HFFc6 (cell line): Measurements from ENCODE around the gene PSG6. TPM values are rescaled to one million over a fixed set of nuclear protein-coding genes. Genes with fewer than 3 reads are reported as not detected.
A peak's percentile ranks its signal among the peaks of the same experiment; 100 is the strongest.
"Not testable (repeated sequence)": the region's sequence is repeated elsewhere in the genome, so short reads cannot be mapped to it uniquely, and the experiment has no call there.

Experiments used
- DNase-seq: peaks from one replicate; pipeline ENCODE4 v3.0.0-alpha.2; 2018
- H3K27ac Mint-ChIP-seq: 2 replicates; pipeline ENCODE4 v1.8.0; 2020; ENCODE audit warnings: mild to moderate bottlenecking, mixed read lengths
- H3K27me3 Mint-ChIP-seq: 2 replicates; pipeline ENCODE4 v1.8.0; 2021; ENCODE audit warnings: mild to moderate bottlenecking, moderate library complexity, mixed read lengths; ENCODE audit not compliant: insufficient read depth
- H3K36me3 Mint-ChIP-seq: 2 replicates; pipeline ENCODE4 v1.8.0; 2021; ENCODE audit warnings: low read depth, mixed read lengths
- H3K4me1 Mint-ChIP-seq: 2 replicates; pipeline ENCODE4 v1.8.0; 2020; ENCODE audit warnings: low read depth, mixed read lengths
- H3K4me3 Mint-ChIP-seq: 2 replicates; pipeline ENCODE4 v1.8.0; 2020; ENCODE audit warnings: mild to moderate bottlenecking, moderate library complexity, mixed read lengths
- H3K9me3 Mint-ChIP-seq: 2 replicates; pipeline ENCODE4 v1.8.0; 2020; ENCODE audit warnings: mild to moderate bottlenecking, mixed read lengths
- total RNA-seq, 6 experiments: library from RNA; stranded (reverse); fragmentation: NEBNext Ultra II Directional; extraction: Animal tissue kit (Norgen Biotek cat#: 25700); gene quantifications; 2 replicates in 1 of 6; 3 replicates in 5 of 6; pipeline ENCODE4 v1.2.3, GENCODE V29; 2021
- TF ChIP-seq, protein P1 (sequence below): fragments of 200-600 bp; sonication (generic); IDR thresholded peaks from 2 replicates; pipeline ENCODE4 v1.5.0; 2021; ENCODE audit warnings: antibody characterized with exemption, mild to moderate bottlenecking

The PSG6 gene
- total RNA-seq, 6 experiments from 2014 or later = 0.31 to 1.1 (median 0.99) TPM

DNA sequence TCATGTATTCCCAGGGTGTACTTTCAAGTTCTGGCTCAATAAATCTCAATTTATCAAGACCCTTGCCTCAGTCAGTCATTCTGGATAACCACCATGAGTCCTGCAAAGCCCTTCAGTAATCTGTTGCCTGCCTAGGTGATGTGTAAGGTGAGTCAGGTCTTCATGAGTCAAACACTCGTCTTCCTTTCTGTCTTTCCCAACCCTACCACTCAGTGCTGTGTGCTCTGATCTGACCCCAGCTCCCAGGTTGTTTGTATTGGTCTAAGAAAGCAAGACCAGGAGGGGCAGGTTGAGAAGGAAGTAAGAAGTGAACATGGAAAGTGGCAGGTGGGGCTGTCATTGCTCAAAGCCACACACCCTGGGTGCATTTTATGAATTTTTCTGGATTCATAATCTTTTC lies 20.0 kb downstream of the PSG6 start:
- not testable (repeated sequence) for H3K4me3 Mint-ChIP-seq, H3K27me3 Mint-ChIP-seq, DNase-seq
- Mint-ChIP-seq H3K27ac (peak overlapping the region; percentile 95), H3K9me3 (peaks cover 24% of the 10 kb centered on the region), H3K4me1 (peaks cover 66% of the 10 kb centered on the region), H3K36me3 (peaks cover 38% of the 10 kb centered on the region)

DNA sequence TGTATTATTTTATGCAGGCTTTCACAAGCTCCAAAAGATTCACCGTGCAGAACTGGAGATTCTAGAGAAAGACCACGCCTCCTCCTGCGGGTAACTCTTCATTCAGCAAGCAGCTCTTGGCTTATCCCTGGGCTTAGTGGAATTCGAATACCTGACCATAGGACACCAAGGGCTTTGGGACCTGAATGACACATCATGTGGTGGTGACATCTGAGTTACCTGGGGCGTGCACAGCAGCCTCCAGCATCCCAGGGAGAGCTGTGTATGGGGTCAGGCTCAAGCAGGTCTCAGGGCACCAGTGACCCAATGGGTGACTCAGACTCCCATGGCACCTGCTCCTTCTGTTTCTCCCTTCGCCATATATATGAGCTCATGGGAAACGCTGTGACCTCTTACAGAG lies 27.2 kb downstream of the PSG6 start:
- H3K9me3 Mint-ChIP-seq = peaks cover 26% of the 10 kb centered on the region
- not testable (repeated sequence) for DNase-seq, H3K4me3 Mint-ChIP-seq, H3K27ac Mint-ChIP-seq, H3K27me3 Mint-ChIP-seq
- peaks cover 51% of the 10 kb centered on the region for H3K4me1 Mint-ChIP-seq
- H3K36me3 Mint-ChIP-seq = peaks cover 38% of the 10 kb centered on the region

DNA sequence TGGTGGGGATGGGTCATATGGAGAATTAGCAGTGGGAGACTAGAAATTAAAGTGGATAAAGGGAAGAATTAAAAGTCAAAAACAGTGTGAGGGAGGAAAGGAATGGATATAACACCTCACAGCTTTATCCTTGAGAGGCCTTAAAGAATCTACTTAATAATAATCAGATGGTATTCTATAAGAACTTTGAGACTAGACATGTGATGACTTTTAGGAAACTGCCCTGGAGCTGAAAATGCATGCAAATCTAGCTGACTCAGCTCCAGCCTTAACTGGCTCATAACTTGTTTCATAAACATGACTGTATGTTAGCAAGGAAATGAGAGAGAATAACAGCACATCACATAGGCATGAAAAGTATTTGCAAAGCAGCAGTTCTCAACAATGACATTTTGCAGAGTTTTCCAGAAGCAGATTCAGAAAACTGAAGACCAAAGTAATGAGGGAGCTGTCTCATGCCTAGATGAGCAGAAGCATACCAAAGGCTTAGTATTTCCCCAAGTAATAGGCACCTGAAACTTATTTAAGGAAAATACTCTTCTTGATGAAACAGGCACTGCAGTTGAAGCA lies 29.7 kb downstream of the PSG6 start:
- Mint-ChIP-seq H3K27ac (peak overlapping the region; percentile 91), H3K4me1 (peaks cover 66% of the 10 kb centered on the region)

DNA sequence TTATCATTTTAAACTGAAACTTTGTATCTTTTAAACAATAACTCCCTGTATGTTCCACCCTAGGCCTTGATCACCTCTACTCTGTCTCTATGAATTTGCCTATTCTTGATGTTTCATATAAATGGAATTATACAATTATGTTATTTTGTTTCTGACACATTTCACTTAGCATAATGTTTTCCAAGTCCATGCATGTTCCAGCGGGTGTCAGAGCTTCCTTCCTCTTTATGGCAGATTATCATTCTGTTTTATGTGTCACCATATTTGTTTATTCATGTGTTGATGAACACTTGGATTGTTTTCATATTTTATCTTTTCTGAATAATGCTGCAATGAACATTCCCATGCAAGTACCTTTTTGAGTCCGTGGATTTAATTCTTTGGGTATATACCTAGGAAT lies 35.0 kb downstream of the PSG6 start:
- H3K4me1 Mint-ChIP-seq = peaks cover 89% of the 10 kb centered on the region

More for the DNA sequence above, 29.7 kb downstream of the PSG6 start:
- not testable (repeated sequence) for H3K4me3 Mint-ChIP-seq, H3K27me3 Mint-ChIP-seq
- H3K9me3 Mint-ChIP-seq = peaks cover 20% of the 10 kb centered on the region
- peak; percentile 76 for DNase-seq
- H3K36me3 Mint-ChIP-seq = peaks cover 29% of the 10 kb centered on the region

DNA sequence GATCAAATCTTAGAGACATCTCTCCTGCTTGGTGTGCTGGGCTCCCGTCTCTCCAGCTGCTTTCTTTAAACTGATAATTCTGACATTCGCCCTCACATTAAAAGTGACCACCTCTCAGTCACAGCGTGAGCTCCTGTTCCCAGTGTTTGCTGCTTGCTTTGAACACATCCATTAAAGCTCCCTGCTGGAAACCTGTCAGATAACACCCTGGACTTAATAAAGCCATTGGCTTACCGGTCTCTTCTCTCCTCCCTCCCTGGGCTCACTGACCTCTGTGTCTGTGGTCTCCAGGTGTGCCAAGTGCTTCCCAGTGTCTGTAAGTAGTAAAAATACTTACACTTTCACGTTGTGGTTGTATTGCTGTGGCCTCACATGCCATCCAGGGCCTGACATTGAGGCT lies 35.7 kb downstream of the PSG6 start:
- H3K27me3 Mint-ChIP-seq, DNase-seq, H3K4me3 Mint-ChIP-seq, H3K9me3 Mint-ChIP-seq: not testable (repeated sequence)
- peaks cover 89% of the 10 kb centered on the region for H3K4me1 Mint-ChIP-seq
- H3K27ac Mint-ChIP-seq = peak overlapping the region; percentile 50
- peaks cover 21% of the 10 kb centered on the region for H3K36me3 Mint-ChIP-seq

More for the DNA sequence above, 35.0 kb downstream of the PSG6 start:
- not testable (repeated sequence) for H3K4me3 Mint-ChIP-seq, H3K27ac Mint-ChIP-seq, H3K27me3 Mint-ChIP-seq, DNase-seq, H3K9me3 Mint-ChIP-seq
- H3K36me3 Mint-ChIP-seq = peaks cover 21% of the 10 kb centered on the region

DNA sequence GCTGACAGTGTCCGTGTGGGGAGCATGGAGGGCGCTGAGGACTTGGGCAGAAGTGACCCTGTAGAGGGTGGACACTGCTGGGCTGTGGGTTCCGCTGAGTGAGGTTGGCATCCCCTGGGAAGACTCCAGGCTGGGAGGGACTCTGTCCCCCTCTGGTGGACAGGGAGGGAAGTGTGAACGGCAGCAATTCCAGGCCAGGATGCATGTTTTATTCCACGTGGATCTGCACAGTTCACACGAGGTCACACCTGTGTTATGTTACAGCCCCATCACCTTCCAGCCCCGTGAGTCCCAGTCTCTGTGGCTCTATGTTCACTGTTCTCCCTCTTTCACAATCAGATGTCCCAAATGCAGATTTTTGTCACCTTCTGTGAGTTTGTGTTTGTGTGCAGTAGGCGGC lies 36.4 kb downstream of the PSG6 start:
- H3K4me1 Mint-ChIP-seq = peaks cover 89% of the 10 kb centered on the region
- H3K27ac Mint-ChIP-seq = peak overlapping the region; percentile 59
- H3K4me3 Mint-ChIP-seq, H3K9me3 Mint-ChIP-seq, DNase-seq, H3K27me3 Mint-ChIP-seq: not testable (repeated sequence)
- TF ChIP-seq, protein P1, sequence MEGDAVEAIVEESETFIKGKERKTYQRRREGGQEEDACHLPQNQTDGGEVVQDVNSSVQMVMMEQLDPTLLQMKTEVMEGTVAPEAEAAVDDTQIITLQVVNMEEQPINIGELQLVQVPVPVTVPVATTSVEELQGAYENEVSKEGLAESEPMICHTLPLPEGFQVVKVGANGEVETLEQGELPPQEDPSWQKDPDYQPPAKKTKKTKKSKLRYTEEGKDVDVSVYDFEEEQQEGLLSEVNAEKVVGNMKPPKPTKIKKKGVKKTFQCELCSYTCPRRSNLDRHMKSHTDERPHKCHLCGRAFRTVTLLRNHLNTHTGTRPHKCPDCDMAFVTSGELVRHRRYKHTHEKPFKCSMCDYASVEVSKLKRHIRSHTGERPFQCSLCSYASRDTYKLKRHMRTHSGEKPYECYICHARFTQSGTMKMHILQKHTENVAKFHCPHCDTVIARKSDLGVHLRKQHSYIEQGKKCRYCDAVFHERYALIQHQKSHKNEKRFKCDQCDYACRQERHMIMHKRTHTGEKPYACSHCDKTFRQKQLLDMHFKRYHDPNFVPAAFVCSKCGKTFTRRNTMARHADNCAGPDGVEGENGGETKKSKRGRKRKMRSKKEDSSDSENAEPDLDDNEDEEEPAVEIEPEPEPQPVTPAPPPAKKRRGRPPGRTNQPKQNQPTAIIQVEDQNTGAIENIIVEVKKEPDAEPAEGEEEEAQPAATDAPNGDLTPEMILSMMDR = peak; percentile 76
- peaks cover 21% of the 10 kb centered on the region for H3K36me3 Mint-ChIP-seq

DNA sequence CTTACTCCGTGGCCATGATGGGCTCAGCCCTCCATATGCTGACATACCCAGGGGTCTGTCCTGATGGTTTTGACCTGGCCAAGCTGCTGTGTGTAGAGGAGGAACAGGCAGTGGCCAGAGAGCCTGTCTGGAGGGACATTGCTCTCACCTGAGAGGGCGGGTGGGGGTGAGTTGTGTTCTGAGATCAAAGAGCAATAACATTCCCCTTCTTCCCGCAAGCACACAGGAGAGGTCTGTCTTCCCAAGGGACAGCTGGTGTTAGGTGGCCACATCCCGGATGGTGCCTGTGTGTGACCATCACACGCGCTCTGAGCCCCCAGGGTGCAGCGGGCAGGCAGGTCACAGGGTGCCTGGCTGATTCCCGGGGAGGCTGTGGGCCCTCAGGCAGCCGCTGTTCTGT lies 37.1 kb downstream of the PSG6 start:
- peaks cover 21% of the 10 kb centered on the region for H3K36me3 Mint-ChIP-seq
- H3K4me3 Mint-ChIP-seq, DNase-seq, H3K9me3 Mint-ChIP-seq, H3K27me3 Mint-ChIP-seq: not testable (repeated sequence)
- peaks cover 89% of the 10 kb centered on the region for H3K4me1 Mint-ChIP-seq
- H3K27ac Mint-ChIP-seq = 0 out of 2 replicates have a peak overlapping the region, but pooled peaks have one; percentile 78

DNA sequence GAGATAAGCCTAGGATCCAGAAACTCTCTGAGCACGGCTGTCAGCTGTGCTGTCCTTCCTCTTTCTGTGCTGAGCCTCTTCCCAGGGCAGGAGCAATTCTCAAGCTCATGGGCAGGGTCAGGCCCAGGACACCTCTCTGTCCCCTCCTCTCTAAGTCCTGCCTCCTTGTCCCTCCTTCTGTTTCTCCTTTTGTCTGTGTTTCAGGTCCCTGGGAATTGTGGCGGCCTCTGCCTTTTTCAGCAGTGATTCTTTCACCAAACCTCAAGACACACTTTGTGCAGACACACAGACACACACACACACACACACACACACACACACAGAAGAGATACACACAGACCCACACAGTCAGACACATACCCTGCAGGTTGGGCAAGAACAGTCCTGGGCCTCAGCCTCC lies 38.1 kb downstream of the PSG6 start, which contains the start of gene PSG1:
PSG1 (minus strand) TSS at position 101 of the 400 bp plus-strand sequence. CDS start 132 bp downstream, outside the sequence.
- peak within 1 kb of the TSS; percentile 78 for H3K27ac Mint-ChIP-seq
- H3K27me3 Mint-ChIP-seq = peaks cover 1% of the 10 kb centered on the region
- H3K36me3 Mint-ChIP-seq = peaks cover 21% of the 10 kb centered on the region
- no peak for DNase-seq
- H3K4me3 Mint-ChIP-seq = no peak within 1 kb of the TSS
- TF ChIP-seq, protein P1 = no peak
- peaks cover 4% of the 10 kb centered on the region; the same call in 1 of the 2 replicates for H3K9me3 Mint-ChIP-seq
- H3K4me1 Mint-ChIP-seq = peaks cover 89% of the 10 kb centered on the region

DNA sequence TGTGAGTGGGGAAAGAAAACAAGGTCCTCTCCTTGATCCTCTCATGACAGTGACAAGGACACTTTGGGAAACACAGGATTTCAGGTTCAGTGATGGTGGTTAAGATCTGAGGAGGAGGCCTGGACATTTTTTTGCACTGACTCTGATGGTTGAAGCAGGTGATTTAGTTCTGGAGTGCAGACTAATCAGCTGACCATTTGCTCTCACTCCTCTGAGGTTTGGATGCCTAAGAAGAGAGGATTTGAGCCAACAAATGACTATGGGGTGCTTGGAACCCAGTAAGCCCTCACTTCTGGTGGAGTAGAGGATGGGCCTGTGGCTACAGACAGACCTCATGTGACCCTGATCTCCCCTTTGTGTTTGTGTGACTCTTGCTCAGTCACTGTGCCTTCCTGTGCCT lies 41.1 kb downstream of the PSG6 start:
- H3K9me3 Mint-ChIP-seq, H3K27me3 Mint-ChIP-seq: not testable (repeated sequence)
- peak; percentile 70 for DNase-seq
- Mint-ChIP-seq H3K36me3 (peaks cover 28% of the 10 kb centered on the region), H3K4me3 (0 out of 2 replicates have a peak overlapping the region, but pooled peaks have one; percentile 2), H3K27ac (peak overlapping the region; percentile 97), H3K4me1 (peaks cover 84% of the 10 kb centered on the region)

DNA sequence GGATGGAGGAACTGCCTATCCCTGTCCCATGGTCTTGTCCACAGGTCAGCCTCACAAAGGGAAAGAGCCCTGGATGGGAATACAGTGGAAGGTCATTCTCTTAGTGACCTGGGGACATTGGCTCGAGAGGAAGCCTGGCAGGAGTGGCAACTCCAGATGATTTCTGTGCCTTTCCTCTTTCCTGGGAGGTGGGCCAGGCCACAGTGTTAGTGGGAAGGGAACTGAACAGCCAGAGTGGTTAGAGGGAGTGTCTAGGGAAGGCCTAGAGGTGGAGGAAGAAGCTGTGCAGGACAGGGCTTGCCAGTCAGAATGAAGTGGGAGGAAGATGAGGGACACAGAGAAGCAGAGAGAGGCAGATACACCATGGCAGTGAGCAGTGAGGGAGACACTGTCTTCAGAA lies 41.8 kb downstream of the PSG6 start:
- H3K27me3 Mint-ChIP-seq, H3K9me3 Mint-ChIP-seq: not testable (repeated sequence)
- peak overlapping the region; percentile 35 for H3K4me3 Mint-ChIP-seq
- peaks cover 29% of the 10 kb centered on the region for H3K36me3 Mint-ChIP-seq
- peaks cover 76% of the 10 kb centered on the region for H3K4me1 Mint-ChIP-seq
- DNase-seq = peak; percentile 34
- H3K27ac Mint-ChIP-seq = peak overlapping the region; percentile 97

DNA sequence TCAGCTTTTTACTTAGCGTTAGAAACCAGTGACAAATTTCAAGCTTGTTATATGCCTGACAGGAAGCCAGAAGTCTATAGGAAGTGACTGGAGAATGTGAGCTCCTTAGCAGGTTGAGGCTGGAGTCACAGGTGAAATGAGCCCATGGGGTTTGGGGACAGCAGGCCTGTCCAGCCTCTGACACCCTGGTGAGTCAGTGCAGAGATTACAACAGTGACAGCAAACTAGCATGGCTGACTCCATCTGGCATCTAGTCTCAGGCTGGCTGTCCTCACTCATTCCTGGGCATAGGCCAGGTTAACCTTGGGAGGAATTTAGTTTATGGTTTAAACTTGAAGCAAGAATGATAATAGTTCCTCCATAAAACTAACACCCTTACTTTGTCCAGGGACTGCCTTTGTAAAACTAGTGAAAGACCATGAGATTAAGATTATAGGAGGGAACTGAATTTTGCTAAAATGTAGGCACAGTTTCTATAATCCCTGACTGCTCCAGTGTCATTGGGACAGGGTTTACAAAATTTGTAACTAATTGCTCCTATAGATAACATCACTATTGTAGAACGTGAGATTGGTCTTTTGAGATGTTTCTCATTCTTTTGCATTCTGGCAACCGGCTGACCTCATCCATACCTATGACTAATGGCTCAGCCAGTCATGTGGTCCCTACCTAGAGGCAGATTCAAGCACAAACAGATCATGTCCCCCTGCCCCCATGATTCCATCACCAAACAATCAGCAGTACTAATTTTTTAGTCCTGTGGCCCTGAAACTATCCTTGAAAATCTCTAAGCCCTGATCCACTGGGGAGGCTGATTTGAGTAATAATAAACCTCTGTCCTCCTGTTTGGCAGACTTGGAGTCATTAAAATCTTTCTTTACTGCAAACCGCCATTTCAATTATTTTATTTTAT lies 42.5 kb downstream of the PSG6 start:
- peak overlapping the region; percentile 42; the same call in 1 of the 2 replicates for H3K4me3 Mint-ChIP-seq
- peaks cover 74% of the 10 kb centered on the region for H3K4me1 Mint-ChIP-seq
- not testable (repeated sequence) for H3K27me3 Mint-ChIP-seq, H3K9me3 Mint-ChIP-seq
- H3K27ac Mint-ChIP-seq = peak overlapping the region; percentile 97
- peak; percentile 89 for DNase-seq
- peaks cover 31% of the 10 kb centered on the region for H3K36me3 Mint-ChIP-seq
